NOMO-1 (cell line): Measurements from ENCODE around the gene C9orf152.

Source experiments
- DNase-seq, 2 experiments: peaks; one replicate each; lab custom pipeline; 2025; ENCODE audit not compliant: unreplicated experiment in 2 of 2; lab: John Stamatoyannopoulos, UW

C9orf152 gene

DNA sequence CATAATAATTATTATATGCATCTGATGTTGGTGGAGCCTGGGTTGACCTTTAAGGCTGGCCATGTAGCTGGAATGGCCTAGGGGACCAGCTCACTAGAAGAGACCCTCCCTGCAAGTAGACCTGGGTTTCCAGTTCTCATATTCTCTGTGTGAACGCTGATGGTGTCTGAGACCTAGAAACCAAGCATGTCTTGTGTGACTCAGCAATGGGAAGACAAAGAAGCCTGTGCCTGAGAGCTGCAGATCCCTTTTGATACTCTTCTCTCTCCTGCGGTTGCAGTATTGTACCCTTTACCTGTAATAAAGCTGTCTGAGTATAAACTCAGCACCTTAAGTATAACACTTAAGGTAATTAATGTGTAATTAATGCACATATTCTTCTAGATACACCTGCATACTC, 22.2 kb downstream of the C9orf152 start:
- no peak for DNase-seq

DNA sequence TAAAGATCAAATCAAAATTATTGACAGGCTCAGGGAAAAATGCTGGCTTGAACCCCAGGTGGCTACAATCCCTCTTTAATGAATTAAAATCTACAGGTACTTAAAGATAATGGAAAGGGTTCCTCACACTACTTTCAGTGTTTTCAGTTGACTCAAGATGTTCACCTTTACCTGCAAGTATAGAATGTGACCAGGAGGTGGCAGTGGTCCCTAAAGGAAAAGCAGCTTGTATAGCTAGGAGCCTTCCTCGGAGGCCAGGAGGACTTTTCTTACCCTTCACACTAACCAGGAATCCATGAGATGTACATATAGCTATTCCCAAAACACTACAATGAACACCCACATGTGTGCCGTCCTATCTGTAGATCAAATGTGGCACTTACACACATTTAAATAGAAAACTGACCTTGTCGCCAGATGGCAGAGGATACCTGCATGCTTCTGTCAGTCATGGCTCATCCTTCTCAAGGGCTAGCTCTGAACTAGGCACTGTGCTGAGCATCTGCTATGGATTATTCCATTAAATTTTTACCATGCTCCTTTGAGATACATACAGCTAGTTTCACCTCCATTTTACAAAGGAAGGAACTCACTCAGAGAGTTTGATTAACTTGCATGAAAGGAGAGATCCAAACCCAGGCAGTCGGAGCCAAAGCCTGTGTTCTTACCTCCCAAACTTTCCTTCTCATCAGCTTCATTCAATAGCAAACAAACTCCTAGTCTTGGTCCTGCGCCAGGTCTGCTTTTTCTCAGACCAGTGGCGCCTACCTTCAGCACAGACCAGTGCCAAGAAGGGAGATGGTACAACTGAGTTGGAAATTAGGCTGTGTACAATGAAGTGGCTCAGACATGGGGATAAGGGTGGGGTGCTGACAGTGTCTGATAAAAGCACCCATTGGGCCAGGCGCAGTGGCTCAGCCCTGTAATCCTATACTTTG, 24.5 kb downstream of the C9orf152 start:
- peak; percentile 35 to 71 for DNase-seq

GRCh38 chr9:110180511-110181434, 27.2 kb downstream of the C9orf152 start:
- DNase-seq = no peak

DNA sequence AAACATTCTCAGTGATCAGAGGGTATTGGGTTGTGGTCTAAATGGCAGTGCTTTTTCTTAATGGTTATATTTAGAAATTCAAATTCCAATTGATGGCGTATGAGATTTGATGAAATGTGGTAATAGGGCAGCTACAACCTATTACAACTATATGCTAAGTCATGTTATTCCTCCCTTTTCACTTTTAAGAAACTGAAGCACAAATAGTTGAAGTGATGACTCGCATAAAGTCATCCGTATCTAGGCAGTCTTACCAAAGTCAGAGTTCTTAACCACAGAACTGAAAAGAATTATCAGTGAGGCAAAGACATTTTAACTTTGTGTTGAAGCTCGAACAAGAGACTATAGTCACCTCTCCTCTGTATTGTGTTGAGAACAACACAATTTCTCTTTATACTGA, 28.2 kb downstream of the C9orf152 start:
- peak in 1 of 2 experiments; percentile 16 for DNase-seq

DNA sequence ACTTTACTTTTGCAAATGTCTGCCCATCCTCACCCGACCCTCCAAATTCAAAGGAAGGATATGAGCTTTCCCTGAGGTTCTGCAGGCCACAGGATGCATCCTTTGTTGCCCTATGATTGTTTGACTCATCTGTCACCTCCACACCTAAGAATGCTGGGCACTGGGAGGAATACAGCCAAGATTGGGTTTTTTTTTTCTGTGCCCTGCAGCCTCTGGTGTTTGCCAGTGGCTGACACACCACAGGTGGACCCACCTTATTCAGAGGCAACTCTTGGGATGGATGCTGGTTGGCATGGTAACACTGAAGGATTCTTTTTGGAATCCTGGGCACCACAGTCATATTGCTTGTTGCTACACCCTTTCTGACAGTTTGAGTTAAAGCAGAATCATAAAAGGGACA, 29.7 kb downstream of the C9orf152 start:
- DNase-seq = no peak

DNA sequence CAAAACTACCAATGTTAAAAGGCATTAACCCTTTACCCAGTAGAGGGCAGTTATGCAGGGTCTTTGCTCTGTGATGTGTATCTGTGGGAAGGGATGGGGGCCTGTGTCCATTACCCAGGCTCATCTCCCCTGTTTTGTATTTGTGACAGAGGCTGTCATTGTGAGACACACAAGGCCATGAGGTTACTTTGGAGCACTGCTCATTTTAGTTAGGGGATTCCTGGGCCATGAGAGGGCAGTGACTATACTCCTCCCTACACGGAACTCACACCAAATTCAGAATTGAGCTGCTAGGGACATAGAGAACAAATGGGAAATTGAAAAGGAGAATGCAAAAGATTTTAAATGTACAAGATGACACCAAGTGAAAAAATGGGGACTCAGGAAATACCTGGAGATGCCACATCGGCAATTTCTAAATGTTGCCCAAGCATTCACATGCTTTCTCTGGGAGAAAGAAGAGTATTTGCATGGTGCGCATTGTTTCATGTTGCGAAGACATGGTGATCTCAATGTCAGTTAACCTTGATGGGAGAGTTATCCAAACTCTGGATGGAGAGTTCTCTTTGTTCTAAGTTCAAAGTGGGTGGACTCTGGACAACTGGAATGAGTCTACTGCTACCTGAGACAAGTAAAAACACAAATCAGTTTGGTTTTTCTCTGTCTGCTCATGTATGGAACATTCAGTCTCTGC, 32.5 kb downstream of the C9orf152 start:
- no peak for DNase-seq

DNA sequence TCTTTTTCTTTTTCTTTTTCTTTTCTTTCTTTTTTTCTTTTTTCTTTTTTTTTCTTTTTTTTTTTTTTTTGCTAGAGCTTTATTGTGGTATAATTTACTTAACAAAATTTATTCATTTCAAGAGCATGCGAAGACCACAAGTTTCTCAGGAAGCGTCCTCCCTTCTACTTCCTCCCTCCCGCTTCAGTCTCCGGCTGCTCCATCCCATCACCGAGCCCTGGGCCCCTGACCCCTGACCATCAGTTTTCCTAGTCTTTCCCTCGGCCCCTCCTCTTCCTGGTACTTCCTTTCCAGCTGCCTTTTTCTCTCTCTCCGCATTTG, 34.7 kb downstream of the C9orf152 start:
- DNase-seq = no peak

GRCh38 chr9:110170357-110171257, 37.4 kb downstream of the C9orf152 start:
- peak; percentile 35 to 76 for DNase-seq

DNA sequence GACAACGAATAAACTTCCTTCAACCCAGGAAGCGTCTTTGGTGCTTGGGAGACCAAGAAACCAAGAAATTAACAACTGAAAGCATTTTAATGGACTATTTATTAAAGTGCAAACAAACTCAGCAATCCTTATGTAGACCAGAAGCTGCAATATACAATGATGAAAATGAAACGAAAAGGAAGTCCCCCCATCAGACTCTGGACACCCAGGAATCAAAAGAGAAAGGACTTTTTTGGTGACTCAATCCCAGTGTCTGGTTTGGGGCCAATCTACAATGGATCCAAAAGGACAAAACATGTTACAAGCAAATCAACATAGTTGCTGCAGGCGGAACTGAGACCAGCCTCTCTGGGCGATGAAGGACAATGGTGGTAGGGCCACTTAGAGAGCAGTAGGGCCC, 39.5 kb downstream of the C9orf152 start:
- no peak for DNase-seq

DNA sequence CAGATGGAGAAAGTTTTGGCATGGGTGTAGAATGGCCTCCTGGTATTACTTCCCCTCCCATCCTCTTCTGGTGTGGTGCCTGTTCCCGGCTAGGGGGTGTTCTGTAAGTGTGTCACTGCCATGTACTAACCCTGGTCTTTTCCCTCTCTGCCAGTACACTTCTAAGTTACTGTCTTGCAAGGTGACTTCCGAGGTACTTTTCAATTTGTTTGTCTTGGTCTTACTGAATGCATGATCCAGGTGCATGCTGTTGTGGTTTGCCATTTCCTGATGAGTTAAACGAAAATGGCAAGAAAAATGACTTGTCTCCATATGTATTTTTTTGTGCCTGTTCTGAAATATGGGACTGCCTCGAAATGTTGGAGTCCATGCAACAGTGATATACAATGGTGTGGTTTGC, 46.0 kb downstream of the C9orf152 start:
- DNase-seq = no peak

GRCh38 chr9:110160685-110161084, 47.3 kb downstream of the C9orf152 start:
- no peak for DNase-seq

- DNase-seq = no peak
Measured at GRCh38 chr9:110160123-110160522, 47.8 kb downstream of the C9orf152 start.

DNA sequence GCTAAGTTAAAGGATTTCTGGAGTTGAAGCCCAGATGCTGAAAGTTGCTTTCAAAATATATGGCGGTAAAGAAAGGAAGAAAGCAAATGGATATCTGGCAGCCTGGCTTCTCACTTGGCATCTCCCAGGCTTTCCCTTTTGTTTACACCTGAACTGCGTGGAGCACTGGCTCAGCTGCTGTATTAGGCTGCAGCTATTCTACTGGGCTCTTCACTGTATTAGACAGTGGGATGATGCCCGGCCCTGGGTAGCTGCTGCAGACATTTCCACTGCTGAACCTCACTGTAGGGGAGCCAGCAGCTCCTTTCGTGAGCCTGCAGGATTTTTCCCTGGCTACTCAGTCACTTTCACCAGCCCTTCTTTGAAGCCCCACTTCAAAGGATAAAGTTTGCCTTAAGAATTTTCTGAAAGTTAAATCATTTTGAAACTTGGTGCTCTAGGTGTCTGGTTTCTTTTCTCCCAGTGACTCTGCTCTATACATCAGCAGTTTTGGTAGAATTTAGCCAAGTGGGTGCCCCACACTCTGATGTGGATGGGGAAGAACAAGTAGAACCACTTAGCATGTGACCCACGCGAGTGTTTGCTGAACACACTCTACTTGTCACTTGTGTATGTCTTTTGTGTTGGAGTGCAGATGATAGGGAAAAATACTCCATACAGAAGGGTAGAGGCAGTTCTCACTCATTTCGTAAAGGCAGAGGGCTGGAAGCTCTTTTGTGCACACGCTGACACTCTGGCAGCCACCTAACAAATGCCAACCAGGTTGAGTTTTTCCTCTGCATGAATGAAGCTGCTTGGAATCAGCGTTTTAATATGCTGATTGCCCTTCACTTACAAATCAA, 49.9 kb downstream of the C9orf152 start:
- DNase-seq = no peak

GRCh38 chr9:110156902-110157301, 51.1 kb downstream of the C9orf152 start:
- DNase-seq = peak; percentile 86 to 96

GRCh38 chr9:110156416-110156815, 51.5 kb downstream of the C9orf152 start:
- peak in 1 of 2 experiments; percentile 70 for DNase-seq

DNA sequence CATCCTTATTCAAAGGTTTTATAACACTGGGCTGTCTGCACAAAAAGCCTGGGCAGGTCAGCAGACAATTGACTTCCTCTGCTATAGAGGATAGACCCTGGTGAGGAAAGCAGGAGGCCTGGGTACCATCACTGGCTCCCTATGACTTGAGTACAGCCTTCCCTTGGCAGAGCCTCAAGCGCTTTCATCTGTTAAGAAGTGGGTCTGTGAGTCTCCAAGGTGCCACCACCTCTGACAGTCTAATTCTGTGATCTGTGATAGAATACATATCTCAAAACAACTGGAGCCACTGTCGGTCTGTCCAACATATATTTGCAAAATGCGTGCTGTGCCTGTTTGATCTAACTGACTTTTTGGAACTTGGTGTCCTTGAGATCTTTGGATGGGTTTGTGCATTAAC, 52.2 kb downstream of the C9orf152 start:
- DNase-seq = no peak

- DNase-seq = peak; percentile 46 to 47
Measured at GRCh38 chr9:110153431-110153830, 54.5 kb downstream of the C9orf152 start.

DNA sequence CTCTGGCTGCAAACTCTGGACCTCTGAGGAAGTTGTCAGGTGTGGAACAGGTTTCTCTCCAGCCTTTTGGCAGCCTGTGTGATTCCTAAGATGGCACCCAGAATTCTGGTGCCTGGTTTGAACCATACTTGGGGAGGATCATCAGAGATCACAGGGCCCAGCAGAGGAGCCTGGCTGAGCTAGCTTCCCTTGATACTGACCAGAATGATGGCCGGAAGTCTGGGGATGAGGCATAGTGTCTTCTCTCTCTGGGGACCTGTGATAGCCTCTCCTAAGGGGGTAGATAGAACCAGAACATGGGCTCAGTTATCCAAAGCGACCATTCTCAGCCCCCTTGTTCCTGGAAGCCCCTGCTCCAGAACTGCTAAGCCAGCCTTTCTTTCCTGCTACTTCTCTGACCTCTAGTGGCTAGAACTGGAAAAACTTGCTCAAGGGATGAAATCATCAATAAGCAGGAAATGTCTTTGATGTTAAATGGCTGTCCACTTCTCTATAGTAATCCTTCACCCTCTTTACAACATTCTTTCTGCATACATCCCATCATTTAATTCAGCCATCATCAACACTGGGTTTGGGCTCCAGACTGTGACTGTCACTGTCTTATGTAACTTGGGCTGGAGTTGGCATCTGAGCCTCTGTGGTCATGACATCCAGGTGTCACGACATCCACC, 55.1 kb downstream of the C9orf152 start:
- DNase-seq = peak; percentile 45 to 79
